Ishikawa (cell line): ENCODE data around the gene PLEKHA5.

Experiments used
- CREB1 ChIP-seq: IDR thresholded peaks from 2 replicates; pipeline ENCODE4 v1.6.1; 2012; ENCODE audit warnings: low read depth
- EGR1 ChIP-seq: IDR thresholded peaks from 2 replicates; pipeline ENCODE4 v1.6.1; 2012
- TAF1 ChIP-seq: IDR thresholded peaks from 2 replicates; pipeline ENCODE4 v1.6.1; 2012; ENCODE audit warnings: low read depth, mild to moderate bottlenecking
- TCF12 ChIP-seq: IDR thresholded peaks from 2 replicates; pipeline ENCODE4 v1.6.1; 2012; ENCODE audit warnings: low read depth
- TF ChIP-seq, protein P1 (sequence below): IDR thresholded peaks from 2 replicates; pipeline ENCODE4 v1.6.1; 2012; ENCODE audit warnings: low read depth, mild to moderate bottlenecking
- TF ChIP-seq, protein P2 (sequence below): IDR thresholded peaks from 2 replicates; pipeline ENCODE4 v1.6.1; 2012

DNA sequence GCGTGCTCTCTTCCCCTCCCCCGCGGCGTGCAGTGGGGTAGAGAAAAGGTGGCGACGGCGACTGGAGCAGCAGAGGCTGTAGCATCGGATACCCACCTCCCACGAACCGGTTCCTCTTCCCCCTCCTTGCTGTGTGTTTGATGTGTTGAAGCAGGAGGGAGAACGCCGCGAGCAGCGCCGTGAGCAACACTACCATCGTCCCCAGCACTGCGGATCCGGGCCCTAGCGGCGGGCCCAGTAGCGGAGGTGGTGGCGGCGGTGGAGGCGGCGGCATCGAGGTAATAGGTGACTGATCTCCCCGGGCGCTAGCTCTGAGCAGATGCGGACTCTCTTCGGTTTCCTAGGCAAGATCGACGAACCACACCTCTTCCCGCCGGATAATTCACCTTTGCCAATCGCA is 176.8 kb downstream of the PLEKHA5 start:
- TF ChIP-seq, protein P1, sequence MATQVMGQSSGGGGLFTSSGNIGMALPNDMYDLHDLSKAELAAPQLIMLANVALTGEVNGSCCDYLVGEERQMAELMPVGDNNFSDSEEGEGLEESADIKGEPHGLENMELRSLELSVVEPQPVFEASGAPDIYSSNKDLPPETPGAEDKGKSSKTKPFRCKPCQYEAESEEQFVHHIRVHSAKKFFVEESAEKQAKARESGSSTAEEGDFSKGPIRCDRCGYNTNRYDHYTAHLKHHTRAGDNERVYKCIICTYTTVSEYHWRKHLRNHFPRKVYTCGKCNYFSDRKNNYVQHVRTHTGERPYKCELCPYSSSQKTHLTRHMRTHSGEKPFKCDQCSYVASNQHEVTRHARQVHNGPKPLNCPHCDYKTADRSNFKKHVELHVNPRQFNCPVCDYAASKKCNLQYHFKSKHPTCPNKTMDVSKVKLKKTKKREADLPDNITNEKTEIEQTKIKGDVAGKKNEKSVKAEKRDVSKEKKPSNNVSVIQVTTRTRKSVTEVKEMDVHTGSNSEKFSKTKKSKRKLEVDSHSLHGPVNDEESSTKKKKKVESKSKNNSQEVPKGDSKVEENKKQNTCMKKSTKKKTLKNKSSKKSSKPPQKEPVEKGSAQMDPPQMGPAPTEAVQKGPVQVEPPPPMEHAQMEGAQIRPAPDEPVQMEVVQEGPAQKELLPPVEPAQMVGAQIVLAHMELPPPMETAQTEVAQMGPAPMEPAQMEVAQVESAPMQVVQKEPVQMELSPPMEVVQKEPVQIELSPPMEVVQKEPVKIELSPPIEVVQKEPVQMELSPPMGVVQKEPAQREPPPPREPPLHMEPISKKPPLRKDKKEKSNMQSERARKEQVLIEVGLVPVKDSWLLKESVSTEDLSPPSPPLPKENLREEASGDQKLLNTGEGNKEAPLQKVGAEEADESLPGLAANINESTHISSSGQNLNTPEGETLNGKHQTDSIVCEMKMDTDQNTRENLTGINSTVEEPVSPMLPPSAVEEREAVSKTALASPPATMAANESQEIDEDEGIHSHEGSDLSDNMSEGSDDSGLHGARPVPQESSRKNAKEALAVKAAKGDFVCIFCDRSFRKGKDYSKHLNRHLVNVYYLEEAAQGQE: no peak
- TF ChIP-seq, protein P2, sequence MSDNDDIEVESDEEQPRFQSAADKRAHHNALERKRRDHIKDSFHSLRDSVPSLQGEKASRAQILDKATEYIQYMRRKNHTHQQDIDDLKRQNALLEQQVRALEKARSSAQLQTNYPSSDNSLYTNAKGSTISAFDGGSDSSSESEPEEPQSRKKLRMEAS: no peak
- TF ChIP-seq TCF12: no peak
- TF ChIP-seq EGR1: no peak
- no peak for TF ChIP-seq TAF1
- TF ChIP-seq CREB1: no peak
